WTC11 (cell line): Measurements from ENCODE around the gene CGN.

Experiments used
- CTCF ChIP-seq: fragments of 200-600 bp; IDR thresholded peaks from 2 replicates; pipeline ENCODE4 v1.8.0; 2022; ENCODE audit warnings: antibody characterized with exemption
- MAX ChIP-seq: sonication (generic); formaldehyde crosslinking; IDR thresholded peaks from 2 replicates; pipeline ENCODE4 v1.8.0; 2022; ENCODE audit warnings: mild to moderate bottlenecking, missing genetic modification reagents

- TF ChIP-seq CTCF (no peak), MAX (CRISPR knock-in tag) (no peak)
These were observed 29.8 kb downstream of the CGN start for GRCh38 chr1:151540982-151541377.
